ENCODE results near the gene SLC20A1.

GRCh38 chr2:112603731-112604130 is 42.0 kb upstream of the SLC20A1 start:
- TF ChIP-seq CTCF (IDR thresholded peaks at IDR 0.05; ENCODE audit: low read length) = no peak
- TF ChIP-seq EZH2 (IDR thresholded peaks at IDR 0.05; ENCODE audit: borderline replicate concordance, low read length) = no peak

Data from OCI-LY1 (cell line).